ENCODE data around the gene MXRA7. TPM values are rescaled to one million over a fixed set of nuclear protein-coding genes. Genes with fewer than 3 reads are reported as not detected.
"Not testable (repeated sequence)": the region's sequence is repeated elsewhere in the genome, so short reads cannot be mapped to it uniquely, and the experiment has no call there.

Gene MXRA7
- polyA plus RNA-seq, 4 donors = 87.3 to 119 (median 105) TPM

DNA sequence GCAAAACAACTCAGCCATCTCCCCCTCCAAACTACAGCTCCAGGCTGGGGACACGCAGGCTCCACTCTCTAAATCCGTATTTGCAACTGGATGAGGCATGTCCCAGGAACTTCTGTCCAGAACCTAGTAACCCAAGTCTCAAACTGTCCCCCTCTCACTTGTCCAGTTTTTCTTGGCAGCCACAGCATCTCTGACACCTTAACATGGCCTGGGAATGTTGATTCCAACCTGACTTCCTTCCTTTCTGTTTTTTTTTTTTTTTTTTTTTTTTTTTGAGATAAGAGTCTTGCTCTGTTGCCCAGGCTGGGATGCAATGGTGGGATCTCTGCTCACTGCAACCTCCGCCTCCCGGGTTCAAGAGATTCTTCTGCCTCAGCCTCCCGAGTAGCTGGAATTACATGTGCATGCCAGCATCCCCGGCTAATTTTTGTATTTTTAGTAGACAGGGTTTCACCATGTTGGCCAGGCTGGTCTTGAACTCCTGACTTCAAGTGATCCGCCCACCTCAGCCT lies 12.2 kb downstream of the MXRA7 start:
- not testable (repeated sequence) for DNase-seq (ENCODE audit: low read depth in 4 of 4, low spot score in 2 of 4)

DNA sequence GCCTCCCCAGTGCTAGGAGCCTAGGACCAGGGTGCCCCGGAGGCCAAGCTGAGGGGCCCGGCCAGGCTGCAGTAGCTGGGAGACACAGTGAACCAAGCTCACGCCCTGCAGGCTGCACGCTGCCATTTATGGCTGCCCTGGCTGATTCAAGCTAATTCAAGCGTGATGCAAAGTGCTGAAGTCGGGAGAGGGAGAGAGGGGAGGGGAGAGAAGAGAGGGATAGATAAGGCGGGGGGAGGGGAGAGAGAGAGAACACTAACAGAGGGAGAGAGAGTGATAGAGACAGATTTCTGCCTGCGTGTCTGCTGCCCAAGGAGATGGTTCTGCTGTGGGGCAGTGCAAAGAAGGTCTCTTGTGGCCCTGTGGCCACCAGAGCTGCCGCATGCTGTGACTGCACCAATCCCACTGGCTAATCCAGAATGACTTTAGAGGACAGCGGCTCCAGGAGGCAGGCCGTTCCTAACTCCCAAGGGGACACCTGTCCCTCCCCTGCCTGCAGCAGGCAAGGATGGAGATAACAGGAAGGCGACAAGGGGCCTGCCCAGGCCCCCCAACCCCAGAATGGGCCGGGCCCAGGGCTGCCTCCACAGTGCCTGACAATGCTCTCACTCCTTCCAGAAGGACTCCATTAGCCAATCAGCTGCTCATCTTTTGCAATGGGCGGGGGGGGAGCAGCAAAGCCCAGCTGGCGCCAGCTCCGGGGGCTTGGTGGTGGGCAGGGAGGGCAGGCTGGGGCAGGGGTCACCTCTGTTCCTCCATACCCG lies 12.9 kb downstream of the MXRA7 start:
- DNase-seq (ENCODE audit: low read depth in 4 of 4, low spot score in 2 of 4) = no peak

DNA sequence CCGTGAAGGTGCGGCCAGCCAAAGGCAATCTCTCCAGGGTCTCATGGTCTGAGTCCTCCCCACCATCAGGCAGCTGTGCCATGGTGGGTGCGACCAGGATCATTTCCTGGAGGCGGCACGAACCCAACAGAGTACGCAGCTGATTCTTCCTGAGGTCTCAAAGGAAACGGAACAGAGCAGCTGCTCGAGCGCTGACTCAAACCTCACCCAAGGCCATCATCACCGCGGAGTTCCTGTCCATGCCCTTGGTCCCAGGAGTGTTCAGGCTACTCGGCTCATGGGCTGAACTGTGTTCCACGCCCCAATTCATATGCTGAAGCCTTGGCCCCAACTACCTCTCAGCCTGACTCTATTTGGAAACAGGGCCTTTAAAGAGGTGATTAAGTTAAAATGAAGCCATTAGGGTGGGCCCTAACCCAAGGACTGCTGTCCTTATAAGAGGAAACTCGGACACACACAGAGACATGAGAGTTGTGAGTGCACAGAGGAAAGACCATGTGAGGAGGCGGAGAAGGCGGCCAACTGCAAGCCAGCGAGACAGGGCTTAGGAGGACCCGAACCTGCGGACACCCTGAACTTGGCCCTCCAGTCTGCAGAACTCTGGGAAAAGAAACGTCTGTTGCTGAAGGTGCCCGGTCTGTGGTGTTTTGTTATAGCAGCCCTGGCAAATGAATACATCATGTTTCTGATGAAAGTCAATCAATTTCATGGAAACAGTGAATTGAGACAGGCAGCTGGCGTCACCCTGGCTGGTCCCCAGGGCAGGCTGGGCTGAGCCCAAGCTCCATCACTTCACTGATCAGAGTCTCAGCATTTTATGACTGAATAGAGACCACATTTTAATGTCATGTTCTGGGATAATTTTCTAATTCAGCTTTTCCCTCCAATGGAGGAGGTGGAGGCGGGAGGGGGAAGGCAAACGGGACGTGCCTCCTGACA lies 13.7 kb downstream of the MXRA7 start:
- DNase-seq (ENCODE audit: low read depth in 4 of 4, low spot score in 2 of 4) = no peak

DNA sequence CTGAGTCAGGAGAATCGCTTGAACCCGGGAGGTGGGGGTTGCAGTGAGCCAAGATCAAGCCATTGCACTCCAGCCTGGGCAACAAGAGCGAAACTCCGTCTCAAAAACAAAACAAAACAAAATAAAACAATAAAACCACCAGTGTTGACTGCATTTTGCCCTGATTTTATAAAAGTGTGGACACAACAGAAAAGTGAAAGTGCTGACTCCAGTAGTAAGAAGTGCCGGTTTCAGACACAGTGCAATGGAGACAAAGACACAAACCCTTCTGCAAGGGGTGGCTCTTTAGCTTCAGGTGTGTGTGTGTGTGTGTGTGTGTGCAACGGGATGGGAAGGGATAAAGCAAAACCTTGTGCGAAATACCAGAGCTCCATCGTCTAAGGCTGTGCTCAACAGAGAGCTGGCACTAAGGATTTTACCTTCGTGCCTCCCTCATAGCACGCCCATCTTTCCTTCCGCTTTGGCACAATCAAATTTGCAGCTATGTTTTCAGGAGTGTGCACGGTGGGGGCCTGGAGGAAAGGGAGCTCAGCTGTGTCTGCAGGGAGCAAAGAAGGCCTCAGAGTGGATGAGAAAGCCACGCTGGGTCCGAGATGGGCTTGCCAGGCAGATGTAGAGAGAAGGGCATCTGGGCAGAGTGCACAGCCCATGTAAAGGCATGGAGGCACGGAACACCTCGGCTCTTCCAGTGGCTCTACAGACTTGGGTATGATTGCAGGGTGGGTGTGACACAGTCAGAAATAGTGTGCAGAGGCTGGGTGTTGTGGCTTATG lies 15.5 kb downstream of the MXRA7 start:
- no peak for DNase-seq (ENCODE audit: low read depth in 4 of 4, low spot score in 2 of 4)

DNA sequence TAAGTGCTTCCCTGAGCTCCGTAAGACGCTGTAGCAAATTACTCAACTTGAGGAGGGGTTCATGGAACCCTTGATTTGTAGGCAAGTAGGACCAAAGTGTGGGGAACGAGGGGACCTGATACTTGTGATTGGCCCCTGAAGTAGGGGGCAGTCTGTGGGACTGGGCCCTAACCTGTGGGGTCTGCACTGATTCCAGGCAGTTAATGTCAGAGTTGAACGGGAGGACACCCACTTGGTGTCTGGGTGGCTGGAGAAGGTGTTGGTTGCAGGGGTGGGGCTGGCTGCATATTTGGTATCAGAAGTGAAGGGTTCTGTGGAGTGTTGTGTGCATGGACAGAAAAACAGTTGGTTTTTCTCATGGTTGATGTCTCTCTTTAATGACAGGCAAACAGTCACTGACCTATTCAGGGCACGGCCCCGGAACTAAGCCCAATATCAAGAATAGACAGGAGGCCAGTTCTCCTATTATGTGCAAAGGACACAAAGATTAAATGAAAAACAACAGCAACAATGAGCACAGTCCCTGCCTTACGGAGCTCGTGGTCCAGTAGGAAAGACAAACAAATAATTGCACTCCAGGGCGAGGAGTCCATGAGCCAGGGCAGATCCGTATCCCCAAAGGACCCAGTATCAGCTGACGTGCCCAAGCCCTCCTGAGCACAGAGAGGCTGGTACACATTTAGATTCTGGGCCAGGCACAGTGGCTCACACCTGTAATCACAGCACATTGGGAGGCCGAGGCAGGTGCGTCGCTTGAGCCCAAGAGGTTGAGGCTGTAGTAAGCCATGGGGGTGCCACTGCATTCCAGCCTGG lies 19.2 kb downstream of the MXRA7 start:
- DNase-seq (ENCODE audit: low read depth in 4 of 4, low spot score in 2 of 4) = no peak

DNA sequence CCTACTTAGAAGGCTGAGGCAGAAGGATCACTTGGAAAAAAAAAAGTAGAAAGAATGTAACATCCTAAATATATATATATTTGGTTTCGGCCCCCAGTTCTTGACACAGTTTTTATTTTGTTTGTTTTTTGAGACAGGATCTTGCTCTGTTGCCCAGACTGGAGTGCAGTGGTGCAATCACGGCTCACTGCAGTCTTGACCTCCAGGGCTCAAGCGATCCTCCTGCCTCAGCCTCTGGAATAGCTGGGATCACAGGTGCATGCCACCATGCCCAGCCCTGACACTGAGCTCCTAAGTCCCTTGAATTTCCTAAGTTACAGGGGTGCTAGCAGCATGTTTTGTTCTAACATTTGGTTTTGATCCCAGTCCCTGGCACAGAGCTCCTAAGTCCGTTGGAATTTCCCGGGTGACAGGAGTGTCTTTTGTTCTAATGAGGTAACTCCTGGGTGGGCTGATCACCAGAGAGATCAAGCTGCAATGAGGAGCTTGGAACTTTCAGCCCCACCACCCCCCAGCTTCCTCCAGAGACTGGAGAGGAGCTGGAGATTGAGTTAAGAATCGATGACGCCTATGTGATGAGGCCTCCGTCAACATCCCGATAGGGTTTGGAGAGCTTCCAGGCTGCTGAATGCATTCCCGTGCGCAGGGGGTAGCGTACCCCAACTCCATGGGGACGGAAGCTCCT lies 20.0 kb downstream of the MXRA7 start:
- DNase-seq (ENCODE audit: low read depth in 4 of 4, low spot score in 2 of 4) = no peak

DNA sequence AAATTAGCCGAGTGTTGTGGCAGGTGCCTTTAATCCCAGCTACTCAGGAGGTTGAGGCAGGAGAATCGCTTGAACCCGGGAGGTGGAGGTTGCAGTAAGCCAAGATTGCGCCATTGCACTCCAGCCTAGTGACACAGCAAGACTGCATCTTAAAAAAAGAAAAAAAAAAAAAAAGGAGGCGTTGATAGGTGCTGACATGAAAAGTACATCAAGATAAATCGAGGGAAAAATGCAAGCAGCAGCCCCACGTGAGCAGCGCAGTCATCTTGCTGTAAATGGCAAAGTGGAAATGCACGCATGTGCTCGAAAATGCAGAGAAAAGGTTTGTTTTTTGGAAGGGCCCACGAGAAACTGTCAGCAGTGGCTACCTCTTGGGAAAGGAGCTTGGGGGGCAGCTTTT lies 20.9 kb downstream of the MXRA7 start:
- no peak for DNase-seq (ENCODE audit: low read depth in 4 of 4, low spot score in 2 of 4)

DNA sequence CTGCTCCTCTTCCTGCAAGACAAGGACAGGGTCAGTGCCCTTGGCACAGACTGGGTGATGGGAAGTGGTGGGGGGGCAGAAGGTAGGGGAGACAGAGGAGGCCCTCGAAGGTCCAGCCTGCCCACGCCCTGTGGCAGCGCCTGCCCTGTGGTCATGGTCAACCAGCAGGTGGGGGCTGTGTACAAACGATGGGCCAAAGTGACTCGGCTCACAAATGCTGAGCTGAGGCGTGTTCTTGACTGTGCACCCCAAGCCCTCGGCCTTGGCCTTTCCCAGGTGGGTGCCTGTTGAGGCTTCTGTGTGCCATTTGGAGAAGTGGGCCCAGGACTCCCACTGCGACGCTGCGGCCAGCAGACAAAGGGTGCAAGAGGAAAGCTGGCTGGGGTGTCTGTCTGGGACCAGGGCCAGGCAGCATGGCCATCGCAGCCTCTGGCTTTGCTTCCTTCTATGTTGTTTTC lies 22.6 kb downstream of the MXRA7 start:
- no peak for DNase-seq (ENCODE audit: low read depth in 4 of 4, low spot score in 2 of 4)

DNA sequence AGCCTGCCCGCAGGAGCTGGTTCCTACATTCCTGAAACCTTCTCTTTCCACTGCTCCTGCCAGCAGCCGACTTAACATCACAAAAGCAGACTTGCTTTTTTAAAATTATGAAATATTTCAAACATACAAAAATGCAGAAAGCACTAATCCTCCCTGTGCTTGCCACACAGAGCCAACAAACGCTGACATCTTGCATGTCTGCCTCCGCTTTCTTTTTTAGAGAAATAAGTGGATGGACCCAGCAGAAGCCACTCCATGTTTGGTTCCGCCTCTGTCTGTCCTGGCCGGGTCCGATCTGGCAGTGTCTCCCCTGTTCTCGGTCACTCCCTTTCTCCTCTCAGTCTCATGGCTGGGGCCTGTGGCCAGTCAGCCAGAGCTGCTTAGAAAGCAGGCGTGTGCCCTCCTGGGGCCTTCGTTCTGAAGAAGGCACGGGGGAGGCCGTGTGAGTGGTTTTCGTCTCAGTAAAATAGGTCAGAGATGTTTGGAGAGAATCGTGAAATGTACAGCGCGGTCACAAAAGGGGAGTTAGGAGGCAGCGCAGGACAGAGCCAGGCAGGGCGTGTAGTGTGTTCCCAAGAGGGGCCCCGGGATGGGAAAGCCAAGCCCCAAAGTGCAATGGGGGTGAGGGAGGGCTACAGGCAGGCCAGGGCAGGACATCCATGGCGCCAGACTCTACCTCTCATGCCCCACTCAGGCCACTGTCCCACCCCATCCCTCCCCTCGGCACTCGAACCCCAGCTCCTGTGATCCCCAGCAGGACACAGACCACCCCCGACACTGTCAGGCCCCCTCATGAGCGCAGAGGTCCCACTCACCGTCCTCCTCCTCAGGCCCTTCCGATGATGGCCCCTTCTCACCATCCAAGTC lies 23.2 kb downstream of the MXRA7 start:
- DNase-seq (ENCODE audit: low read depth in 4 of 4, low spot score in 2 of 4) = no peak

DNA sequence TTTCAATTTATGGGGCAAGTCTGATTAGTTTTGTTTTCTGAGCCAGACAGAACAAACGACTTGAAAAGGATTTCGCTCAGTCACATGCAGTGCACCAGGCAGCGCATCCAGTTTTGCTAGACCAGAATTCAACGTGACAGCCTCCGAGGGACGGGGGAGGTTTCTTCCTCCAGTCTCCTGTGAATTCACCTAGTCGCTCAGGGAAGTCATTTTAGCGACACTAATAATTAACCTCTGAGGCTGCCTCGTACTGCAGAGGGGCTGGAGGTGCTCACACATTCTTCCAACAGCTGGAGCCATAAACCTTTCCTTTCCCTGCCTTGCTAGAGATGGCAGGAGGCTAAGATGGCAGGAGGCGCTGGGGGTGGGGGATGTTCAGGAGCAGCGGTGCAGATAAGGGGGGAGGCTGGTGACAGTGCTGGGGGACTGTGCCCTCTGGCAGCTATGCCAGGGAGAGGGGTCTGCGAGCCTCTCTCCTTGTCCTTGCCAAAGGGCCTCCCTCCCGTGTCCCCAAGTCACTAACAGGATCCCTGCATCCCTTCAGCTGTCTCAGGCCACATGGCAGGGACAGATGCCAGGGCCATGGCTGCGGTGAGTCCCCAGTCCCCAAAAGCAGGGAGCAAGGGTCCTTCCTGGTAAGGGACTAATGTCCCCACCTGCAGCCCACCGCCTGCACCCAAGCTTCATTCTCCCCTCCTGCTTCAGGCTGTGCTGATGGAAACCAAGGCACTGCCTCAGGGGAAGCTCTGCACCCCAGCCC lies 24.0 kb downstream of the MXRA7 start:
- DNase-seq (ENCODE audit: low read depth in 4 of 4, low spot score in 2 of 4) = no peak

DNA sequence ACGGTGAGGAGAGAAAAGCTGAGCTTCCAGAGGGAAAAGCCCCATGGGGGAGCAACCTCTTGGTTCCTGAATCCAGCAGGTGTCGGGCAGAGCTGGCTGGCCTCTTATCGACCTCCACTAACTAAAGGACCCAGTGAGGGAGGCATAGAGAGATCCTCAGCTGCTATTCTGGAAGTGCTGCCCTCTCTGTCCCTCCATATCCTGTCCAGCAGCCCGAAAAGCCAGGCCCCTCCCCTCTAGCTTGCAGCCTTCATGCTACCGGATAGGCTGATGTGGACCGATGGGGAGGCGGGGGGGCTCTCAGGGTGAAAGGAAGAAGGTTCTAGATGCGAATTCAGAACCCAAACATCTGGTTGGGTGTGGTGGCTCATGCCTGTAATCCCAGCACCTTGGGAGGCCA lies 24.9 kb downstream of the MXRA7 start:
- DNase-seq (ENCODE audit: low read depth in 4 of 4, low spot score in 2 of 4) = no peak

DNA sequence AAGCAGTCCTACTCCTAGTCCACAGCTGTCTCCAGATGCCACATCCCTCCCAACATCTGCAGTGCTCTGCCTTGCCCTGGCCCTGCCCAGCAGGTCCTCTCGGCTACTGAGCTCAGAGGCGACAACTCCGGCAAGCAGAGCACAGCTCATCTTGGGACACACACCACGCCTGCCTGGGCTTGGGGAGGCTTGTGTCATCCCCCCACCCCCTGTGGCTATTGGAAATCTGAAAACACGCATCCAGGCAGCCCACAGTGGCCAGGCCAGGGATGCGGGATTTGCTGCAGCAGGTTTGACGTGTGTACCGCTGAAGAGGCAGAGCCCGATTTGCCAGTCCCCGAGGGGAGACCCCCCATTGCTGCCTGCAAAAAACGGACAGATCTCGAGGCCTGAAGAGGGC lies 25.4 kb downstream of the MXRA7 start:
- DNase-seq (ENCODE audit: low read depth in 4 of 4, low spot score in 2 of 4) = no peak

DNA sequence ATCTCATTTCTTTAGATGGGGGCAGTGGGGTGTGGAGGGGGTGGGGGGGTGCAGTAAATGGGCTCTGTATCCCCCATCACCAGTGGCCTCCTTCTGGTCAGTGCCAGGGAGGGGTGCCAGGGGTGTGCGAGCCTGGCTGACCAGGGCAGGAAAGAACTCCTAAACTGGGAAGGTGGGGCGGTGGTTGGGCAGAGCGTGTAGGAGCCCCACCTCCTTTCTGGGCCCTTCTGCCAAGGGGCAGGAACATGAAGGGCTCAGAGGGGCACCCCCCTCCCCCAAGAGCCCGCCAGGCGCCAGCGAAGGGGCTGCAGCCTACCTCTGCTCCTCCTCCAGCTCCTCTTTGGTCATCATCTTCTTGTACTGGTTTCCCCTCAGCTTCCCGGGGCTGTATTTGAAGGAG lies 26.0 kb downstream of the MXRA7 start:
- DNase-seq (ENCODE audit: low read depth in 4 of 4, low spot score in 2 of 4) = no peak

DNA sequence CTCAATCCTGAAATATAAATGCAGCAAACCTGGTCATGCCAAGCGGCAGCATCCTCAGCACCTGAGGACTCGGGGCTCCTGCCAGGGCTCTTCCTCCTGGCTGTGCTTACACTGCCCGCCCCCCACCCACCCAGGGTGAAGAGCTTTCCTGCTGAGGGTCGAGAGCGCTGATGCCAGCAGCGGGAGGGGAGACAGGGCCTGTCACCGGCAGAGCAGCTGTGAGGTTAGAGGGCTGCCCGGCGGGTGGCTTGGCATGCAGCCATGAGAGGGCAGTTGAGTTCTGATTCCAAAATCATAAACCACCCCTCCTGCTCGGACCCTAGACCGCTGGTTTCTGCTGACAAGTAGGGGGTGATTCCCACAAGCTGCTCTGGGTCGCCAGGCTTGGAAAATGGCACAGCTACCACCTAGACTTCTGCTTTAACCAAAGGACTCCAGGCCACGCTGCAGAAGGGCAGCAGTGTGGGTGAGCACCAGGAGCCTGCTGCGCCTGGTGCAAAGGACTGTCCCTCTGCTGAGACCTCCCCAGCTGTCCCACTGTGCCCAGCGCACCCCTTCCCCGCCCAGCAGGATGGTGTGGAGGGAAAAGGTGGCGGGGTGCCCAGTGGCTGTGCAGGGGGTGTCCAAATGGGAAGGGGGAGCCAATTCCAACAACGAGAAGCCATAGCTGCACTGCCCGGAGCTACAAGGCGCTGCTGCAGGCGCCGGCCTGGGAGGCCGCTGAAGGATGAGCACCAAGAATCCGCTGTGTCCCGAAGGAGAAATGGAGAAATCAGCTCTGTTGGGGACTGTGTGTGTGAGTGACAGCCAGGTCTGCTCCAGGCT lies 26.6 kb downstream of the MXRA7 start:
- no peak for DNase-seq (ENCODE audit: low read depth in 4 of 4, low spot score in 2 of 4)

DNA sequence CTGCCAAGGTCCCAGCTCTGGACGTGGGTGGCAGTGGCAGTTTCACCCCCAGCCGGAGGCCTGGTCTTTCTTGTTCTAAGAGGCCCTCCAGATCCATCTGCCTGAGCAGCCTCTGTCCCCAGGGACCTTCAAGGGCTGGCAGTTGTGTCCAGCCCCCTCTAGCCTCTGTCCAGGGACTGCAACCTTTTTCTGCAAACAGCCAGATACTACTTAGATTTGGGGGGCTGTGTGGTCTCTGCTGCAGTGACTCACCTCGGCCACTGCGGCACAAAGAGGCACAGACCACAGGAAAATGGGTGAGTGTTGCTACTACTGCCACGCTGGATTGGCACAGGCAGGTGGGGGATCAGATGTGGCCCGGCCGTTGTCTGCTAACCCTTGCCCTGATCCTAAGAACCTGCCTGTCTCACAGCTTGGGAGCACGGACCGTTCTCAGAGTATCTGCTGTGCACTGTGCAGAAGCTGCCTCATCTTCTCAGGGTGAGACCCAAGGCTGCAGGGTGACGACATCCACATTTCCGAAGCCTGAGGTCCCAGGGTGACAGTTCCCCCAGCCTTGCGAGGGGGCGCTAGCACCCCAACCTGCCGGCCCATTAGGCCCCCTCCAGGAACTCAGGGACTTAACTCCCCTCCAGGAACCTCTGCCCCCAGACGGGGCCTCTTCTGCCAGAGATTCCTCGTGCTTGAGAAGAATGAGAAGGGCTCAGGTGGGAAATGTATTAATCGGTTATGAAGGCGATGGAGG lies 27.6 kb downstream of the MXRA7 start:
- DNase-seq (ENCODE audit: low read depth in 4 of 4, low spot score in 2 of 4) = no peak

DNA sequence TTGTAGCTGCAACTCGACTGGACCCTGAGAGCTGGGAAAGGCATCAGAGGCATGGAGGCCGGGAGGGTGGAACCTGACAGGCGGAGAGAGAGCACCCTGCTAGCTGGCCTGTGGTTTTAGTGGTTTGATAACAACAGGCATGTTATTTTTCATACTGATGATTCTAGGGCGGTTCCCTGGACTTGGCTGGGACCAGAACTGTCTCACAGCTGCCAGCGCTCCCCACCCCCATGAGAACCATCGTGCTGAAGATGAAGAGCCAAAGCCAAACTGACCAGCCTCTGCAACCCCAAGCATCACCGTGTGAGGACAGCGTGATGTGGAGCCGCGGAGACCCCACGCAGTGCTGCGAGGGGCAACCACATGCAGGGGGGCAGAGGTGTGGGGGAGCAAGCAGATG lies 28.5 kb downstream of the MXRA7 start:
- DNase-seq (ENCODE audit: low read depth in 4 of 4, low spot score in 2 of 4) = no peak

Data from left renal cortex interstitium (tissue), 4 donors.